Dermis microvascular lymphatic vessel endothelial cell (primary cell): ENCODE data around the gene SLC22A23. TPM values are rescaled to one million over a fixed set of nuclear protein-coding genes. Genes with fewer than 3 reads are reported as not detected.
A peak's percentile ranks its signal among the peaks of the same experiment; 100 is the strongest.

Source experiments
- DNase-seq, 2 donors: peaks; one replicate each; pipeline versions ENCODE4 v3.0.0 to v3.0.0-alpha.2; 2010; ENCODE audit warnings: low read depth in 2 of 2
- total RNA-seq: library from RNA; depleted of rRNA; stranded (reverse); fragments of >200 nt; gene quantifications from 2 replicates; pipeline ENCODE4 v1.2.1, GENCODE V29; 2014

SLC22A23 gene
- total RNA-seq, 1 donor from 2014 or later = 29.4 TPM

DNA sequence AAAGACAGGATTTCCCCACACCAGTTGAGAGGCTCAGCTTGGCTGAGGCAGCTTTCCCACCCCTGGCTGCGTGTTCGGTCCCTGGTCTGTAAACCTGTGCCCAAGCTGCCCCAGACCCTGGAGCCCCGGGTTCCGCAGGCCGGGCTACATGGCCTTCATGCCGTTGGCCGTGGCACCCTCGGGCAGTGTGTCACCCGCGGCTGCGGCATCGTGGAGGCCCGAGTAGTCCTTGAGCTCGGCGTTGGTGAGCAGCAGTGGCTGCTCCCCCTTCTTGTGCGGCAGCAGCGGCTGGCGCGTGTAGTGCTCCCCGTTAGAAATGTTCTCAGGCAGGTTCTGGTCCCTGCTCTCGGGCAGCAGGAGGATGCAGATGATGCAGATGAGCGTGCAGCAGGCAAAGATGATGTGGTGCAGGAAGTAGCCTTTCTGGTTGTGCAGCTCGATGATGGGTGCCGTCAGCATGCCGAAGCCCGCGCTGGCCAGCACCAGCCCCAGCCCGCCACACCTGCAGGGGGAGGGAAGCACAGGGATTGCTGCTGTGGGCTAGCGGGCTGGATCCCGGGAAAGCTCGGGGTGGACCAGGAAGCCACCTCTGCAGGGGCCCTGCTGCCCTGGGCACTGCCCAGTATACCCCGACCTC, 183.8 kb downstream of the SLC22A23 start:
- no peak for DNase-seq

DNA sequence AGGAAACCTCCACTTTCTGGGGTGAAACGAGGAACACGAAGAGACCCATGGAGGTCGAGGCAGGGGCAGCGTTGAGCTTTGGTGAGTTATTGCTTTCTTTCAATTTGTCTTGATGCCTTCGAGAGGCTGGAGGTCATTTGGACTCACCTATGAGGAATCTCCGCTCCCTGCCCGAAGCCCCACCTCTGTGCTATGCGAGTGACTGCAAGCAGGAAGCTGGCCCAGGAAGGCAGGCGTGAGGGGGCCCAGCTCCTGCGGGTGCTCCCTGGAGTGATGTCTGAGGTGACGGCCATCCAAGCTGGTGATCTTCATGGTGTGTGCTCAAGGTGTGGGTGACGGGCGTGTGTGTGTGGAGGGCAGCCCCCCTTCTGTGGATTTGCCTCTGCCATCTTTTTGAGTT, 185.1 kb downstream of the SLC22A23 start:
- no peak for DNase-seq

DNA sequence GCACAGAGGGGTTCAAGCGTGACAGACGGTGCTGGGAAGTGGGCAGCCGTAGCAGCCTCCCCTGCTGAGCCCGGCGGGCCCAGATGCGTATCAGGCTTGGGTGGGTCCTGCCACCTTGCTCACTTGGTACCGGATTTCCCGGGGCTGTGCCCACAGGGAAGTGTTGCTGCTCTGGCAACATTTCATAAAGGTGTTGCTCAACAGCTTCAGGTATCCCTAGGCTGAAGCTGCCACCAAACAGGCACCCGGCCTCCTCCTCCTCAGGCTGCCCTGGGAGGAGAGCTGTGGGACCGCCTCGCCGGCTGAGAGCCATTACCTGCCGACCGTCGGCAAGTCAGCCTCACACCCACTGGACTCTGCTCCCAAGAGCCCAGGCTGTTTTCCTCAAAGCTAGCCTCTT, 186.6 kb downstream of the SLC22A23 start:
- DNase-seq = no peak

DNA sequence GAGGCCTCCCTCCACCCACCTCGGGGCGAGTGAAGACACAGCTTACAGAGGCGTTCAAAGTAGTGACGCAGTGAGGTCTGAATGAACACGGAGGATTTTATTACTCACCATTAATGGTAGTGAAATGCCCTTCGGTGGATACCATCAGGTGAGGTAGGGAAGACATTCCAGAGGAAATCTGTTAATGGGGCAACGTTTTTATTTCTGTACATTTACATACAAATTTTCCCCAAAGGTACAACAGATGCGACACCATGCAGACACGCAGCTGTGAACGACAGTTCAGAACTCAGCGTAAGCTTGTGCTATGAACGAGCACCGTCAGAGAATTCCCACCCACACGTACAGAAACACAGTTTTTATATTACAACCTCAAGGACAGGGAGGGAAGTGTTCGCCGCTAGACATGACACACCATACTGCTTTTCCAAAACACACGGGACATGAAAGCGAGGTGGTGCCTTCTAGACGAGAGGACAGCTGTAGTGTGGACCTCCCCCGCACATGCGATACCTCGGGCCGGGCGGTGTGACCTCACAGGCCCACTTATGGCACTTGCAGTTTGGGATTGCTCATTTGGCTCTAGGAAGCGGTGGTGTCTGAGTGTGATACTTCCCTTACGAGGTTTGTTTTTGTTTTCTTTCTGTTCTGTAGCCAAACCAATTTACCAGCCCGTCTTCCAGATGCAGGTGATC, 187.4 kb downstream of the SLC22A23 start:
- DNase-seq = no peak

DNA sequence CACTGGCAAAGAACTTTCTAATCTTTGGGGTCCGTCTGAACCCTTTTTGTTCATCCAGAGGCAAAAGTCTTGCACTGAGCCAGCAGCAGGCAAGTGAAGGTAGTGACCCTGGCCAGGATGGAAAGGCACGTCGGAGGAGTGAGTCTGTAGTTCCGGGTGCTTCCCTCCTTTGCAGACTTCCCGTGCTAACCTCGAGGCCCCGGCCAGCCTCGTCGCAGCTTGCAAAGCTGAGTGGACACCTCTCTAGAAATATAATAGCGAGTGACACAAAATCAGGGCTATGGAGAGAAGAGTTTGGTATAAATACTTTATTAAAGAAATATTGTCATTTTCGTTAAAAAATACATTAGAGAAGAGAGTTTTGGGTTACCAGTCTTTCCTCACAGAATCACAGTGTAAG, 188.2 kb downstream of the SLC22A23 start:
- DNase-seq = no peak

DNA sequence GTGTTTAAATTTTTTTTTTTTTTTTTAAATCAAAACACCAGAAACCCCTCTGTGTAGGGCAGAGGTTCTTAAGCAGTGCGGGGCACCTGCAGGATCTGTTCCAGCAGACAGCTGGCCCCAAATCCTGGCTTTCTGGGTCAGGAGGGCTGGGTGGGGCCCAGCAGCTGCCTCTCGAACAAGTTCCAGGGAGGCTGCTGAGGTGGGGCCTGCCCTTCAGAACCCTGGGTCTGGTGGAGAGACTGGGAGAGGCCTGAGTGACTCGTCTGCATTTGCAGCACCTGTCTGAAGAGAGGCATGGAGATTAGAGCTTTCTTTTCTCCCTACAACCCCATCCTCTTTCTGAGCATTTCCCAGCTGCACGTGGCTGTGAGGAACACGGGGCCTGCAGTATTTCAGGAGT, 189.7 kb downstream of the SLC22A23 start:
- DNase-seq = no peak

DNA sequence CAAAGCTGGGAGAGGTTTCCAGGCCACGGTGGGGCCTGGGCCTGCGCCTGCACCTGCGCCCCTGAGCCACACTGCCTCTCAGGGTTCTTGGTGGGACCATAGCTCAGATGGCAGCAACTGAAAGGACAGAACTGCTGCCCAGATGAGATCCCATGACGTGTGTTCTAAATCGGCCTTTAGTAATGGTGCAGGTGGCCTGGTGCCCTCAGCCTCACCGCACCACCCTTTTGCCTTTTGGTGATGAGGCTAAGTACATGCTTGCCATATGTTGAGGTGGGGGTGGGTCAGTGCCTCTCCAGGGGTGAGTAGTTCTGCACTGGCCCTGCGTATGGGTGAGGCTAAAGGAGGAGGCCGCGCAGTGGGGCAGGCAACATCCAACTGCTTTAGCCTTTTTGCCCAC, 190.7 kb downstream of the SLC22A23 start:
- DNase-seq = no peak

DNA sequence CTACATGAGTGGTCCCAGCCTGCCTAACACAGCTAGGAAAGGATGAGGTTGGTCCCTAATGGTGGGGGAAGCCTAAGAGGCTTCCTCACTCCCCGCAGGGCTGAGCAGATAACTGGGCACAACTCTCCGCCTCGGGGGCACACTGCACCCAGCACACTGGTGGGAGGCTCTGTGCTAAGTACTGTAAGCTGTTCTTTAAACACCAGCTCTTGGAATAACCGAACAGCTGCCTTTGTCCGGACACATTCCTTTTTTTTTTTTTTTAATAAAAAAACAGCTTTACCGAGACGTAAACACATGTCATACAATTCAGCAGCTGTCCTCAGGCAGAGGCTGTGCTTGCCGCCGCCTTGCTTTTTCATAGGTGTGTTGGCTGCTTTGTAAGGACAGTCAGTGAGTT, 191.2 kb downstream of the SLC22A23 start:
- no peak for DNase-seq

DNA sequence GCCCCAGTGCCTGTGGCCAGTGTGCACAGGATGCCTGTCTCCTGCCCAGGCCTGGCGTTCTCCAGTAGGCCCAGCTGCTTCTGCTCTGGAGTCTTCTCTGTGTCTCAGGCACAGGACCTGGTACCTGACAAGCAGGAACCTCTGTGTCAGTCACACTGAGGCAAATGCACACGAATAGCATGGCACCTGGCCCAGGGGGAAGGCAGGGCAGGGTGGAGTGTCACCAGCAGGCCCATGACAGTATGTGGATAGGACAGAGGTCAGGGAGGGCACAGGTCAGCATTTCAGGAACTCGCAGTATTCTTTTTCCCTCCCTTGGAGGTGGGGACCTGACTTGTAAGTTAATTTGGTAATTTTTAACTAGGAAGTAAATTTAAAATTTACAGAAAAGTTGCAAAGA, 192.5 kb downstream of the SLC22A23 start:
- no peak for DNase-seq

DNA sequence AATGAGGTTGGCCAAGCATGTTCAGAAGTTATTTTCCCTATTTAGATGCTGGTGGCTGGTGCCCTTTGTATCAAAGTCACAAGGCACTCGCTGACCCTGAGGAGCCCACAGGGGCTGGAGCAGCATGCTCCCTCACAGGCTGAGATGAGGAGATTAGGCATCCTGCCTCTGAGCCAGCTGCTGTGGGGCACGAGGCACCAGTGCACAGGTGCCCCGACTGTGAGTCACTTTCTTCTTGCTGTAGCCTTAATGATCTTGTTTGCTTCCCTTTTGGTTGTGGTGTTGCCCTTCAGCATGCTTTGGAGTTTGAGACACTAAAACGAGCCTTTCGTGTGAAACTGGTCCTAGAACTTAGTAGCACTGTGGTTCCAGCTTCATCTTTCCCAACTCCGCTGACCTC, 193.8 kb downstream of the SLC22A23 start:
- no peak for DNase-seq

DNA sequence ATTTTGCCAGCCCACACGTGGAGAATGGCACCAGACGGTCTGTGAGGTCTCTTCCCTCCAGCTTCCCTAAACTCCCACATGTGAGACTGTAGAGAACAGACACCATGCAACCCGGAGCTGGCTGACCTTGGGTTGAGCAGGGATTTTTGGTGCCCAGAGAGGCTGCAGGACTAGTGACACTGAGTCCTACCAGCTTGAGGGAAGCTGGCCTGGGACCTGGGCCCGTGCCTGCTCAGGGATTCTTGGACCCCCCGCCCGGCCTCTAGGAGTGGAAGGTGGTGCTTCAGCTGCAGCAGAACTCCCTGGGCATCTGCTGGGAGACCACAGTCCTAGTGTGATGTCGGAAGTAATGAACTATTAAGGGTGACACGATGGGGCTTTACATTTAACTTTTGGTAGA, 194.9 kb downstream of the SLC22A23 start:
- no peak for DNase-seq

DNA sequence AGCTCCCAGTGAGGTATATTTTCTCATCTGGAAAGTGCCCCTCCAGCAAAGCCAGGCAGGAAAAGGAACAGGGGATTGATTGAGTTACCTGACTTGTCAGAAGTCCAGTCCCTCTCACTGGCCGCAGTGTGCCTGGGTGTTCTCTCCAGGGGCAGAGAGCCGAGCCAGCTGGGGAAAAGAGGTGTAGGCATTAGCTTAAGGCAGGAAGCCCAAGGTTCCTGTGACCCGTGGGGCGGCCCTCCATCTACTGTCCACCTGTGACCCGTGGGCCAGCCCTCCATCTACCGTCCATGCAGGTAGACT, 195.4 kb downstream of the SLC22A23 start:
- no peak for DNase-seq

DNA sequence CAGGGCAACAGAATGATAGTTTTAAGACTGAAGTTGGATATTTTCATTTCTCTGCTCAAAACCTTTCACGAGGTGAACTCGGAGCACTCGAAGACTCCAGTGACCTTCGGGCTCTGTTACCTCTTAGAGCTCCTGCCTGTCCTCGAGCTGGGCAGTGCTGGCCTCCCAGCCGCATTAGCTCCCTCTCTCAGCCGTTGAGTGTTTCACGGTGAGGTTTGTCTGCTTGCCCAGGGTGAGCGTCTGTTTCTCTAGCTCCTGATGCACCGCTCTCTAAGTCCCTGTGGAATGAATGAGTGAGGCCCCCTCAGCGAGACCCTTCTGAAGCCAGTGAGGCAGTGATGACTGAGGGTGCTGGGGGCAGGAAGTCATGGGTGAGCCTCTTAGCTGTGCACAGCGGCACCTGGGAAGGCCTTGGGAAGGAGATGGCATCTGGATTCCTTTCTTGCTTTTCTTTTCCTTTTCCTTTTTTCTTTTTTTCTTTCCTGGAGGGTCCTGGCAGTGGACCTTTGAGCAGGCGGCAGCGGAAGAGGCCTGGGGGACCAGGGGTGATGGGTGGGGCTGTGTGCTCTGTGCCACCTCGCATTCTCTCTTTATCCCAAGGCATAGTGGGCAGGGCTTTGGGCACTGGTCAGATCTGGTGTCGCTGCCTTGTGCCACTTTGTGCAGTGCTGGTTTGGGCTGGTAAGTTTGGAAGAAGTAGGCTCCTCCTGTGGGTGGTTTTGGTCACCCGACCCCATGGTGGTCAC, 195.9 kb downstream of the SLC22A23 start:
- DNase-seq = no peak

DNA sequence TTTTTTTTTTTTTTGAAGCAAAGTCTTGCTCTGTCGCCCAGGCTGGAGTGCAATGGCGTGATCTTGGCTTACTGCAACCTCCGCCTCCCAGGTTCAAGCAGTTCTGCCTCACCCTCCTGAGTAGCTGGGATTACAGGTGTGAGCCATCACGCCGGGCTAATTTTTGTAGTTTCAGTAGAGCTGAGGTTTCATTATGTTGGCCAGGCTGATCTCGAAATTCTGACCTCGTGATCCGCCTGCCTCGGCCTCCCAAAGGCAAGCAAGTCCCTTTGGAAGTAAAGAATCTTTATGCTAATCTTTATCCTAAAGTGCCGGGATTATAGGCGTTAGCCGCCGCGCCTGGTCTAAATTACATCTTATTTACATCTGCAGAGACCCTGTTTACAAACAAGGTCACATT, 196.6 kb downstream of the SLC22A23 start:
- no peak for DNase-seq

DNA sequence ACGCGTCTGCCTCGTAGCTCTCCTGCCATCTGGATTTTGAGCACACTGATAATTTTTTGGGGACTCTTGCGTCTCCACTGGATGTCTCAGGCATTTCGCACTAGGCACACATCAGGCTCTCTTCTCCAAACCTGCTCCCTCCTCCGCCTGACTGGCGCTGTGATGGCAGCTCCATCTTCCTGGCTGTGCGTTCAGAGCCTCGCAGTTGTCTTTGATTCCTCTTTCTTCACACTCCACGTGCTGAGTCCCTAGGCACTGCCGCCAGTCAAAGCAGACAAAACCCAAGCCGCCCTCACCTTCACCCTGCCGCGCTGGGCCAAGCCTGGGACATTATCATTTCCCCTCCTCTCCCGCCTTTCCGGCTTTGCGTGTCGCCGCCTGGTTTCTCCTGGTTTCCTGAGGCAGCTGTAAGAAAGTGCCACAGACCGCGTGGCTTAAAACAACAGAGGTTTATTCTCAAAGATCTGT, 197.3 kb downstream of the SLC22A23 start:
- DNase-seq = peak in 1 of 2 donors; percentile 43

DNA sequence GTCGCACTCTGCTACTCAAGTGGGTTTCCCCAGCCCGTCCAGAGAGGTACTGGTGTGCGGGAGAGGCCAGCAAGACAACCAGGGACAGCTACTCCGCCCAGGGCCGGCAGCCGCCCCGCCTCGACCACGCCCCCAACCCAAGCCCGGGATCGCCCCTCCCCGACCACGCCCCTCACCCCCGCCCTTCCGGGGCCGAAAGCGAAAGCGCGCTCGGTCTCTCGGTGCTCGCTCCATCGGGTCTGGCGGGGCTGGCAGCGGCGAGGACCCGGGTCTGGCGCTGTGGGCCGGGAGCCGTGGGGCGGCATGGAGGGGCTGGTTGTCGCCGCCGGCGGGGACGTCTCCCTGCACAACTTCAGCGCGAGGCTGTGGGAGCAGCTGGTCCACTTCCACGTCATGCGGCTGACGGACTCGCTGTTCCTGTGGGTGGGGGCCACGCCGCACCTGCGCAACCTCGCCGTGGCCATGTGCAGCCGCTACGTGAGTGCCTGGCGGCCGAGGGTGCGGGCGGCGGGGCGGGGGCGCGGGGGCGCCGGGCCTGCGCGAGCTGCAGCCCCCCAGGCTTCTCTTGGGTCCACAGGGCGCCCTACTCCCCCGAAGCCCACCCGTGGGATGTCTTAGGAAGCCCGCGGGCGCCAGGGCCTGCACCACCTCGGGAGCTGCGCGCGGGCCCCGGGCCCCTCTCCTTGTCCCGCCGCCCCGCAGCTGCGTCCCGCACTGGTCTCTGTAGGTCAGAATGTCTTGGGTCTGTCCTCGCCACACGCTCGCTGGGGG, 197.9 kb downstream of the SLC22A23 start, which contains the start of gene PSMG4:
Gene PSMG4 (plus strand): TSS at position 228 of the 771 bp plus-strand sequence. CDS start 76 bp downstream, at position 304.
- peak; percentile 69 to 88 for DNase-seq

DNA sequence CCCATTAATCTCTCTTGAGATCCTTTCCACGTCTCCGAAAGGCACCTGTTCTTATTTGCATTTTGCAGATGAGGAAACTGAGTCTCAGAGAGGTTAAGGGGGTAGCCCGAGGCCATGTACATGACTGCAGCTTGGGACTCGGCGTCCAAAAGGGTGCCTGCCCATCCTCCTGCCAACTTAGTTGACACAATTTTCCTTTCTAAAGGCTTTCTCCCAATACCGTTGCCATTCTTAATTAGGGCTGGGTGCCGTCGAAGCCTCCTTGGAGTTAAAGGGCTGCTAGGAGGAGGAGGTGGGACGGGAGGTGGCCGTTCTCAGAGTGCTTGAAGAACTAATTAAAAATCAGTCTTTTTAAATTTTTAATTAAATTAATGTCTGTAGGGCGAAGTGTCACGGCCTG, 198.6 kb downstream of the SLC22A23 start:
- DNase-seq = no peak

DNA sequence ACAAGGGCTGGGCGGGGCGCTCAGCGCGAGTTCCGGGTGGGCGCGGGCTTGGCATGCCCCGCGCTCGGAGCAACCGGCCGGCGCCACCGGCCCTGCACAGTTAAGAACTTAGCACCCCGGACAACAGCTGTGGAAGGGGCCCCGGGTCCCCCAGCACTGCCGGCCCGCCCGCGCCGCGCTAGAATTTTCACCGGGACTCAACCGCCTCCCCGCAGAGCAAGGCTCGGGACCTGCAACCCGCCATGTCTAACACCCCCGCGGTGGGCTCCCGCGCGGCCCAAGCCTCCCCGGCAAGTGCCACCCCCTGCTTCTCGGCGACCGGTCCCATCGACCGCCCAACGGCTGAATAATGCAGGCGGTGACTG, 203.3 kb downstream of the SLC22A23 start:
- no peak for DNase-seq

DNA sequence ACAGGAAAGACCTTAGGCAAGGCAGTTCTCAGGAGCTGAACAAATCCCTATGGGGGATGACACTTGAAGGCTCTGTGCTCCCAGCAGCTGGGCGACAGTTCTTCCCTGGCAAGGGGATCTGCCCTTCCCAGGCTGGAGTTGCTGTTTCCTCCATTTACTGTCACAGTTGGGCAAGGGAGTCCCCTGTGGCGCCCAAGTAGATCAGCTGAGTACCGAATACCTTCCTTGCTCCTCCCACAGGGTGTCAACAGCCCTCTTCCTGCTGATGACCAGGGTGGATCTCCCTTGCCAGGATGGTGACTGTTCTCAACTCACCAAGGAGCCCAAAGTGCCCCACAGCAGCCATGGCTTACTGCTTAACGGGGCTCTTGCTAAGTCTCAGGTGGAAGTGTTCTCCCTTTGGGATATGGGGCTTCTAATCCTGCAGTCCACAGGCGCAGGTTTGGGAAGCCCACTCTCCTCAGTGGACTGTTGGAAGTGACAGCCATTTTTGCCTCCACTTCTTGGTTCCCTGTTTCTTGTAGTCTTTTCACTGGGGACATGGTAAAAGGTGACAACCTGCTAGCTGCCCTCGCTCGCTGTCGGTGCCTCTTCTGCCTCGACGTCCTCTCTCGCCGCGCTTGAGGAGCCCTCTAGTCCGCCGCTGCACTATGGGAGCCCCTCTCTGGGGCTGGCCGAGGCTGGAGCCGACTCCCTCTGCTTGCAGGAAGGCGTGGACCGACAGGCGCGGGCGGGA, 203.8 kb downstream of the SLC22A23 start:
- DNase-seq = no peak

DNA sequence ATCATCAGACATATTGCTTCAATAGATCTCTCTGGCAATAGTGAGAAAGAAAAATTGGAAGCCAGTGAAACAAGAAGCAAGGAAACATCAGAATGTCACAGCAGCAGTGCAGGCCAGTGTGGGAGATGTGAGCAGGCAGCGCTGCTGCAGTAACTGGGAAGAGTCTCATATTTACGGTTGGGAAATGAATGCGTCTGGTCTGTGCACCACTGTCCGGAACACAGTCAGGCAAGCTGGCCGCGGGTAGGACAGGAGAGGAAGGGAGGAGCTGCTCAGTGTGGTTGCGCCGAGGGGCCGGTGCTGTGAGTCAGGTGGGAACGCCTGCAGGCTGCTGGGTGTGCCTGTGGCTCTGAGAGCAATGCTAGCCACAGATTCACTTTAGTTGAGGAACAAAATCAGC, 204.5 kb downstream of the SLC22A23 start:
- DNase-seq = peak in 1 of 2 donors; percentile 32
